ENCODE data around the gene ZWILCH. TPM values are rescaled to one million over a fixed set of nuclear protein-coding genes. Genes with fewer than 3 reads are reported as not detected.

The ZWILCH gene
- total RNA-seq, 1 experiment from 2014 or later, result 50.2 TPM

DNA sequence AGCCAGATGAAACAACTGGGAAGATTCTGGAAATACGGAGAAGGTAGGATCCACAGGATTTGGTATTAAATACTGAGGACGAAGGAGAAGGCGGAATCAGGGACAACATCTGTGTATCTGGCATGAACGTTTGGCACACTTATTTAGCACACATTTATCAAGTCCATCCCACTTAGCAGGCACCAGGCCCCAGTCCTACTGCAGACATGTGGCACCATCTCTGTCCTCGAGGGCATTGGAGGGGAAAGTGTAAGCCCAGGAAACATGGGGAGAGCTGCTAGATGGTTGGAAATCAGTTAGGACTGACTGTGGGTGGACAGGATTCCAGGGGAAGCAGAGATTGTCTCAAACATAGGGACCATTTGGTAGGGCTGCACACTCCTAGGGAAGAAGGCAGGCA lies 89.7 kb downstream of the ZWILCH start:
- no peak overlapping the region for H3K4me3 Mint-ChIP-seq
- POLR2A ChIA-PET, result no interaction called here
- TF ChIP-seq FOXK1 (CRISPR knock-in tag; IDR thresholded peaks at IDR 0.05) (no peak), NR2C2 (CRISPR knock-in tag; IDR thresholded peaks at IDR 0.05) (no peak), IRF2 (CRISPR knock-in tag; IDR thresholded peaks at IDR 0.05; ENCODE audit: borderline replicate concordance, low read depth) (no peak), RORB (CRISPR knock-in tag; IDR thresholded peaks at IDR 0.05) (no peak), CREB1 (CRISPR knock-in tag; IDR thresholded peaks at IDR 0.05) (no peak), NR3C1 (CRISPR knock-in tag; conservative IDR thresholded peaks at IDR 0.05; ENCODE audit: low read depth) (no peak), ATF1 (CRISPR knock-in tag; IDR thresholded peaks at IDR 0.05) (no peak), FOXP1 (CRISPR knock-in tag; IDR thresholded peaks at IDR 0.05; ENCODE audit: borderline replicate concordance) (no peak), TEAD1 (CRISPR knock-in tag; IDR thresholded peaks at IDR 0.05) (no peak), GABPB1 (CRISPR knock-in tag; IDR thresholded peaks at IDR 0.05) (no peak), OVOL2 (CRISPR knock-in tag; IDR thresholded peaks at IDR 0.05; ENCODE audit: borderline replicate concordance) (no peak), ZNF263 (CRISPR knock-in tag; IDR thresholded peaks at IDR 0.05; ENCODE audit: low read depth) (no peak)
- TF ChIP-seq, protein P1, sequence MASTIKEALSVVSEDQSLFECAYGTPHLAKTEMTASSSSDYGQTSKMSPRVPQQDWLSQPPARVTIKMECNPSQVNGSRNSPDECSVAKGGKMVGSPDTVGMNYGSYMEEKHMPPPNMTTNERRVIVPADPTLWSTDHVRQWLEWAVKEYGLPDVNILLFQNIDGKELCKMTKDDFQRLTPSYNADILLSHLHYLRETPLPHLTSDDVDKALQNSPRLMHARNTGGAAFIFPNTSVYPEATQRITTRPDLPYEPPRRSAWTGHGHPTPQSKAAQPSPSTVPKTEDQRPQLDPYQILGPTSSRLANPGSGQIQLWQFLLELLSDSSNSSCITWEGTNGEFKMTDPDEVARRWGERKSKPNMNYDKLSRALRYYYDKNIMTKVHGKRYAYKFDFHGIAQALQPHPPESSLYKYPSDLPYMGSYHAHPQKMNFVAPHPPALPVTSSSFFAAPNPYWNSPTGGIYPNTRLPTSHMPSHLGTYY (CRISPR knock-in tag; IDR thresholded peaks at IDR 0.05), result no peak
- TF ChIP-seq, protein P2, sequence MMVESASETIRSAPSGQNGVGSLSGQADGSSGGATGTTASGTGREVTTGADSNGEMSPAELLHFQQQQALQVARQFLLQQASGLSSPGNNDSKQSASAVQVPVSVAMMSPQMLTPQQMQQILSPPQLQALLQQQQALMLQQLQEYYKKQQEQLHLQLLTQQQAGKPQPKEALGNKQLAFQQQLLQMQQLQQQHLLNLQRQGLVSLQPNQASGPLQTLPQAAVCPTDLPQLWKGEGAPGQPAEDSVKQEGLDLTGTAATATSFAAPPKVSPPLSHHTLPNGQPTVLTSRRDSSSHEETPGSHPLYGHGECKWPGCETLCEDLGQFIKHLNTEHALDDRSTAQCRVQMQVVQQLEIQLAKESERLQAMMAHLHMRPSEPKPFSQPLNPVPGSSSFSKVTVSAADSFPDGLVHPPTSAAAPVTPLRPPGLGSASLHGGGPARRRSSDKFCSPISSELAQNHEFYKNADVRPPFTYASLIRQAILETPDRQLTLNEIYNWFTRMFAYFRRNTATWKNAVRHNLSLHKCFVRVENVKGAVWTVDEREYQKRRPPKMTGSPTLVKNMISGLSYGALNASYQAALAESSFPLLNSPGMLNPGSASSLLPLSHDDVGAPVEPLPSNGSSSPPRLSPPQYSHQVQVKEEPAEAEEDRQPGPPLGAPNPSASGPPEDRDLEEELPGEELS (CRISPR knock-in tag; IDR thresholded peaks at IDR 0.05), result no peak
- TF ChIP-seq, protein P3, sequence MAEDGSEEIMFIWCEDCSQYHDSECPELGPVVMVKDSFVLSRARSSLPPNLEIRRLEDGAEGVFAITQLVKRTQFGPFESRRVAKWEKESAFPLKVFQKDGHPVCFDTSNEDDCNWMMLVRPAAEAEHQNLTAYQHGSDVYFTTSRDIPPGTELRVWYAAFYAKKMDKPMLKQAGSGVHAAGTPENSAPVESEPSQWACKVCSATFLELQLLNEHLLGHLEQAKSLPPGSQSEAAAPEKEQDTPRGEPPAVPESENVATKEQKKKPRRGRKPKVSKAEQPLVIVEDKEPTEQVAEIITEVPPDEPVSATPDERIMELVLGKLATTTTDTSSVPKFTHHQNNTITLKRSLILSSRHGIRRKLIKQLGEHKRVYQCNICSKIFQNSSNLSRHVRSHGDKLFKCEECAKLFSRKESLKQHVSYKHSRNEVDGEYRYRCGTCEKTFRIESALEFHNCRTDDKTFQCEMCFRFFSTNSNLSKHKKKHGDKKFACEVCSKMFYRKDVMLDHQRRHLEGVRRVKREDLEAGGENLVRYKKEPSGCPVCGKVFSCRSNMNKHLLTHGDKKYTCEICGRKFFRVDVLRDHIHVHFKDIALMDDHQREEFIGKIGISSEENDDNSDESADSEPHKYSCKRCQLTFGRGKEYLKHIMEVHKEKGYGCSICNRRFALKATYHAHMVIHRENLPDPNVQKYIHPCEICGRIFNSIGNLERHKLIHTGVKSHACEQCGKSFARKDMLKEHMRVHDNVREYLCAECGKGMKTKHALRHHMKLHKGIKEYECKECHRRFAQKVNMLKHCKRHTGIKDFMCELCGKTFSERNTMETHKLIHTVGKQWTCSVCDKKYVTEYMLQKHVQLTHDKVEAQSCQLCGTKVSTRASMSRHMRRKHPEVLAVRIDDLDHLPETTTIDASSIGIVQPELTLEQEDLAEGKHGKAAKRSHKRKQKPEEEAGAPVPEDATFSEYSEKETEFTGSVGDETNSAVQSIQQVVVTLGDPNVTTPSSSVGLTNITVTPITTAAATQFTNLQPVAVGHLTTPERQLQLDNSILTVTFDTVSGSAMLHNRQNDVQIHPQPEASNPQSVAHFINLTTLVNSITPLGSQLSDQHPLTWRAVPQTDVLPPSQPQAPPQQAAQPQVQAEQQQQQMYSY (CRISPR knock-in tag; IDR thresholded peaks at IDR 0.05), result no peak
- TF ChIP-seq, protein P4, sequence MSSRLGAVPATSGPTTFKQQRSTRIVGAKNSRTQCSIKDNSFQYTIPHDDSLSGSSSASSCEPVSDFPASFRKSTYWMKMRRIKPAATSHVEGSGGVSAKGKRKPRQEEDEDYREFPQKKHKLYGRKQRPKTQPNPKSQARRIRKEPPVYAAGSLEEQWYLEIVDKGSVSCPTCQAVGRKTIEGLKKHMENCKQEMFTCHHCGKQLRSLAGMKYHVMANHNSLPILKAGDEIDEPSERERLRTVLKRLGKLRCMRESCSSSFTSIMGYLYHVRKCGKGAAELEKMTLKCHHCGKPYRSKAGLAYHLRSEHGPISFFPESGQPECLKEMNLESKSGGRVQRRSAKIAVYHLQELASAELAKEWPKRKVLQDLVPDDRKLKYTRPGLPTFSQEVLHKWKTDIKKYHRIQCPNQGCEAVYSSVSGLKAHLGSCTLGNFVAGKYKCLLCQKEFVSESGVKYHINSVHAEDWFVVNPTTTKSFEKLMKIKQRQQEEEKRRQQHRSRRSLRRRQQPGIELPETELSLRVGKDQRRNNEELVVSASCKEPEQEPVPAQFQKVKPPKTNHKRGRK (CRISPR knock-in tag; IDR thresholded peaks at IDR 0.05; ENCODE audit: borderline replicate concordance), result no peak
- TF ChIP-seq, protein P5, sequence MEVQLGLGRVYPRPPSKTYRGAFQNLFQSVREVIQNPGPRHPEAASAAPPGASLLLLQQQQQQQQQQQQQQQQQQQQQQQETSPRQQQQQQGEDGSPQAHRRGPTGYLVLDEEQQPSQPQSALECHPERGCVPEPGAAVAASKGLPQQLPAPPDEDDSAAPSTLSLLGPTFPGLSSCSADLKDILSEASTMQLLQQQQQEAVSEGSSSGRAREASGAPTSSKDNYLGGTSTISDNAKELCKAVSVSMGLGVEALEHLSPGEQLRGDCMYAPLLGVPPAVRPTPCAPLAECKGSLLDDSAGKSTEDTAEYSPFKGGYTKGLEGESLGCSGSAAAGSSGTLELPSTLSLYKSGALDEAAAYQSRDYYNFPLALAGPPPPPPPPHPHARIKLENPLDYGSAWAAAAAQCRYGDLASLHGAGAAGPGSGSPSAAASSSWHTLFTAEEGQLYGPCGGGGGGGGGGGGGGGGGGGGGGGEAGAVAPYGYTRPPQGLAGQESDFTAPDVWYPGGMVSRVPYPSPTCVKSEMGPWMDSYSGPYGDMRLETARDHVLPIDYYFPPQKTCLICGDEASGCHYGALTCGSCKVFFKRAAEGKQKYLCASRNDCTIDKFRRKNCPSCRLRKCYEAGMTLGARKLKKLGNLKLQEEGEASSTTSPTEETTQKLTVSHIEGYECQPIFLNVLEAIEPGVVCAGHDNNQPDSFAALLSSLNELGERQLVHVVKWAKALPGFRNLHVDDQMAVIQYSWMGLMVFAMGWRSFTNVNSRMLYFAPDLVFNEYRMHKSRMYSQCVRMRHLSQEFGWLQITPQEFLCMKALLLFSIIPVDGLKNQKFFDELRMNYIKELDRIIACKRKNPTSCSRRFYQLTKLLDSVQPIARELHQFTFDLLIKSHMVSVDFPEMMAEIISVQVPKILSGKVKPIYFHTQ (CRISPR knock-in tag; IDR thresholded peaks at IDR 0.05), result no peak
- TF ChIP-seq, protein P6, sequence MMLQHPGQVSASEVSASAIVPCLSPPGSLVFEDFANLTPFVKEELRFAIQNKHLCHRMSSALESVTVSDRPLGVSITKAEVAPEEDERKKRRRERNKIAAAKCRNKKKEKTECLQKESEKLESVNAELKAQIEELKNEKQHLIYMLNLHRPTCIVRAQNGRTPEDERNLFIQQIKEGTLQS (CRISPR knock-in tag; conservative IDR thresholded peaks at IDR 0.05), result no peak
- TF ChIP-seq, protein P7, sequence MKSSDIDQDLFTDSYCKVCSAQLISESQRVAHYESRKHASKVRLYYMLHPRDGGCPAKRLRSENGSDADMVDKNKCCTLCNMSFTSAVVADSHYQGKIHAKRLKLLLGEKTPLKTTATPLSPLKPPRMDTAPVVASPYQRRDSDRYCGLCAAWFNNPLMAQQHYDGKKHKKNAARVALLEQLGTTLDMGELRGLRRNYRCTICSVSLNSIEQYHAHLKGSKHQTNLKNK (CRISPR knock-in tag; IDR thresholded peaks at IDR 0.05), result no peak
- H3K9me3 Mint-ChIP-seq, result no peaks in the 10 kb centered on the region
- CTCF ChIA-PET, result interaction anchor here (0.6 to 2.8 kb wide), 9 partner anchors 9 to 208 kb away, joined by 3 to 8 read pairs (median 3); partner anchors contain the start of genes LCTL and MAP2K1
- H3K4me1 Mint-ChIP-seq, result no peaks in the 10 kb centered on the region
- no peak overlapping the region for H3K27ac Mint-ChIP-seq
- no peak for DNase-seq (ENCODE audit: low spot score)
- ATAC-seq, result no peak
- no peaks in the 10 kb centered on the region for H3K36me3 Mint-ChIP-seq
- H3K27me3 Mint-ChIP-seq (ENCODE audit: low read depth), result no peaks in the 10 kb centered on the region

Measured in WTC11 (cell line).